Smooth muscle cell (in vitro differentiated cells): ENCODE results near the gene OR6Y1. TPM values are rescaled to one million over a fixed set of nuclear protein-coding genes. Genes with fewer than 3 reads are reported as not detected.

Experiments
- DNase-seq: peaks from one replicate; lab custom pipeline; 2025; ENCODE audit not compliant: unreplicated experiment; lab: John Stamatoyannopoulos, UW
- H2AFZ ChIP-seq: fragments of 200-600 bp; sonication (generic); 2 replicates; pipeline ENCODE4 v1.6.0; 2016; ENCODE audit warnings: antibody characterized with exemption, low read depth, mild to moderate bottlenecking
- H3F3A ChIP-seq: fragments of 200-600 bp; sonication (generic); 2 replicates; pipeline ENCODE4 v1.6.0; 2017; ENCODE audit warnings: antibody characterized with exemption, low read depth
- H3K27ac ChIP-seq: fragments of 200-600 bp; sonication (generic); 2 replicates; pipeline ENCODE4 v1.5.1; 2016; ENCODE audit warnings: low read depth, mild to moderate bottlenecking
- H3K27me3 ChIP-seq: fragments of 200-600 bp; sonication (generic); 2 replicates; pipeline ENCODE4 v1.6.1; 2016; ENCODE audit warnings: low read depth, mild to moderate bottlenecking
- H3K36me3 ChIP-seq: fragments of 200-600 bp; sonication (generic); 2 replicates; pipeline ENCODE4 v1.5.1; 2016; ENCODE audit warnings: low read depth
- H3K4me1 ChIP-seq: fragments of 200-600 bp; sonication (generic); 2 replicates; pipeline ENCODE4 v1.5.1; 2016; ENCODE audit warnings: low read depth
- H3K4me2 ChIP-seq: fragments of 200-600 bp; sonication (generic); 2 replicates; pipeline ENCODE4 v1.6.0; 2016; ENCODE audit warnings: mild to moderate bottlenecking
- H3K4me3 ChIP-seq: fragments of 200-600 bp; sonication (generic); 2 replicates; pipeline ENCODE4 v1.5.1; 2016; ENCODE audit warnings: mild to moderate bottlenecking
- H3K79me2 ChIP-seq: fragments of 200-600 bp; sonication (generic); 2 replicates; pipeline ENCODE4 v1.6.0; 2016; ENCODE audit warnings: low read depth, mild to moderate bottlenecking
- H3K9ac ChIP-seq: fragments of 200-600 bp; sonication (generic); 2 replicates; pipeline ENCODE4 v1.6.0; 2016; ENCODE audit warnings: low read depth
- H3K9me3 ChIP-seq: fragments of 200-600 bp; sonication (generic); replicated peaks from 2 replicates; pipeline ENCODE4 v1.5.1; 2016; ENCODE audit warnings: low read depth
- H4K20me1 ChIP-seq: fragments of 200-600 bp; sonication (generic); 2 replicates; pipeline ENCODE4 v1.6.0; 2016; ENCODE audit warnings: low read depth
- CTCF ChIP-seq: fragments of 200-600 bp; sonication (generic); IDR thresholded peaks from 2 replicates; pipeline ENCODE4 v1.5.1; 2017; ENCODE audit warnings: borderline replicate concordance, mild to moderate bottlenecking, antibody characterized with exemption; ENCODE audit not compliant: insufficient read depth, poor library complexity, severe bottlenecking
- WGBS: methylation state at CpG from one replicate; pipeline ENCODE4 v1.1.7; 2016; ENCODE audit warnings: low lambda C conversion rate; 5-methylcytosine and 5-hydroxymethylcytosine counted together
- polyA plus RNA-seq: library from polyadenylated mRNA; unstranded; fragments of >200 nt; fragmentation: Nextera tagmentation; extraction: Ambion mirVana; gene quantifications from 2 replicates; pipeline ENCODE4 v1.2.1, GENCODE V29; 2016
- total RNA-seq: library from RNA; depleted of rRNA; stranded (reverse); fragments of >200 nt; gene quantifications from 2 replicates; pipeline ENCODE4 v1.2.3, GENCODE V29; 2014

Gene OR6Y1
- total and polyA plus RNA-seq, 2 experiments from 2014 or later: not detected

GRCh38 chr1:158583962-158584361 is 29.8 kb upstream of the OR6Y1 start:
- WGBS: 47% methylated on average over 4 of the region's 4 CpGs
- no peak for TF ChIP-seq CTCF
- H3K4me1 ChIP-seq: peaks cover 12% of the 10 kb centered on the region
- DNase-seq: no peak
- H3K27ac ChIP-seq: peak overlapping the region; percentile 59
- no peaks in the 10 kb centered on the region for H3K27me3 ChIP-seq
- H2AFZ ChIP-seq: no peak overlapping the region
- no peak overlapping the region for H3K4me3 ChIP-seq
- H3K9ac ChIP-seq: no peak overlapping the region
- H3K9me3 ChIP-seq: no peaks in the 10 kb centered on the region
- H3K4me2 ChIP-seq: peak overlapping the region; percentile 41
- no peaks in the 10 kb centered on the region for H3F3A ChIP-seq
- no peaks in the 10 kb centered on the region for H3K36me3 ChIP-seq
- H3K79me2 ChIP-seq: no peaks in the 10 kb centered on the region
- H4K20me1 ChIP-seq: no peaks in the 10 kb centered on the region

GRCh38 chr1:158579733-158580132 is 25.5 kb upstream of the OR6Y1 start, which contains the start of gene OR10X1:
TSS of gene OR10X1 (minus strand) at chr1:158579899. CDS start at chr1:158579899, 0 bp downstream.
- no peak within 1 kb of the TSS for H3K4me2 ChIP-seq
- no peak within 1 kb of the TSS for H3K9ac ChIP-seq
- no peaks in the 10 kb centered on the region for H3K79me2 ChIP-seq
- H4K20me1 ChIP-seq: no peaks in the 10 kb centered on the region
- 68% methylated on average over 1 of the region's 1 CpG for WGBS
- H3F3A ChIP-seq: no peaks in the 10 kb centered on the region
- no peak for DNase-seq
- H3K27ac ChIP-seq: no peak within 1 kb of the TSS
- no peaks in the 10 kb centered on the region for H3K9me3 ChIP-seq
- no peaks in the 10 kb centered on the region for H3K36me3 ChIP-seq
- H2AFZ ChIP-seq: no peak within 1 kb of the TSS
- H3K27me3 ChIP-seq: no peaks in the 10 kb centered on the region
- H3K4me1 ChIP-seq: peaks cover 7% of the 10 kb centered on the region
- no peak within 1 kb of the TSS for H3K4me3 ChIP-seq
- TF ChIP-seq CTCF: no peak

GRCh38 chr1:158577561-158577960 is 23.4 kb upstream of the OR6Y1 start:
- Histone ChIP-seq H3K9me3 (no peaks in the 10 kb centered on the region), H3K9ac (no peak overlapping the region), H3K4me1 (no peaks in the 10 kb centered on the region), H3K4me3 (no peak overlapping the region), H3K27me3 (no peaks in the 10 kb centered on the region), H3F3A (no peaks in the 10 kb centered on the region), H3K79me2 (no peaks in the 10 kb centered on the region), H3K27ac (no peak overlapping the region), H2AFZ (no peak overlapping the region), H4K20me1 (no peaks in the 10 kb centered on the region), H3K4me2 (no peak overlapping the region), H3K36me3 (no peaks in the 10 kb centered on the region)
- no peak for TF ChIP-seq CTCF
- no peak for DNase-seq
- WGBS: 91% methylated on average over 3 of the region's 3 CpGs

- no peaks in the 10 kb centered on the region for H4K20me1 ChIP-seq
- no peak overlapping the region for H2AFZ ChIP-seq
- no peak for DNase-seq
- H3K4me3 ChIP-seq: no peak overlapping the region
- H3K4me1 ChIP-seq: no peaks in the 10 kb centered on the region
- H3K27ac ChIP-seq: no peak overlapping the region
- no peaks in the 10 kb centered on the region for H3K27me3 ChIP-seq
- no peaks in the 10 kb centered on the region for H3K36me3 ChIP-seq
- no peaks in the 10 kb centered on the region for H3K9me3 ChIP-seq
- no peak for TF ChIP-seq CTCF
- no peak overlapping the region for H3K9ac ChIP-seq
- no peak overlapping the region for H3K4me2 ChIP-seq
- H3F3A ChIP-seq: no peaks in the 10 kb centered on the region
- H3K79me2 ChIP-seq: no peaks in the 10 kb centered on the region
- 97% methylated on average over 1 of the region's 1 CpG for whole genome bisulfite sequencing
Observed at GRCh38 chr1:158572226-158572625, 18.0 kb upstream of the OR6Y1 start.
